Glutamatergic neuron (in vitro differentiated cells): ENCODE data around the gene ARSD. TPM values are rescaled to one million over a fixed set of nuclear protein-coding genes. Genes with fewer than 3 reads are reported as not detected.

Experiments
- DNase-seq: peaks from one replicate; pipeline ENCODE4 v3.0.0; 2022
- H3K27ac Mint-ChIP-seq: one replicate; pipeline ENCODE4 v1.8.0; 2020; ENCODE audit warnings: mild to moderate bottlenecking, mixed read lengths, inconsistent platforms; ENCODE audit not compliant: unreplicated experiment
- H3K27me3 Mint-ChIP-seq: one replicate; pipeline ENCODE4 v1.8.0; 2020; ENCODE audit warnings: mild to moderate bottlenecking, moderate library complexity, mixed read lengths, inconsistent platforms; ENCODE audit not compliant: unreplicated experiment
- H3K36me3 Mint-ChIP-seq: one replicate; pipeline ENCODE4 v1.8.0; 2020; ENCODE audit warnings: mild to moderate bottlenecking, mixed read lengths, inconsistent platforms; ENCODE audit not compliant: unreplicated experiment
- H3K4me1 Mint-ChIP-seq: one replicate; pipeline ENCODE4 v1.8.0; 2020; ENCODE audit warnings: mild to moderate bottlenecking, low read depth, mixed read lengths, inconsistent platforms; ENCODE audit not compliant: unreplicated experiment
- H3K4me3 Mint-ChIP-seq: one replicate; pipeline ENCODE4 v1.8.0; 2020; ENCODE audit warnings: mild to moderate bottlenecking, mixed read lengths, inconsistent platforms; ENCODE audit not compliant: unreplicated experiment
- H3K9me3 Mint-ChIP-seq: one replicate; pipeline ENCODE4 v1.8.0; 2020; ENCODE audit warnings: mild to moderate bottlenecking, moderate library complexity, mixed read lengths, inconsistent platforms; ENCODE audit not compliant: unreplicated experiment
- total RNA-seq: library from RNA; stranded (reverse); fragmentation: NEBNext Ultra II Directional; extraction: Animal tissue kit (Norgen Biotek cat#: 25700); gene quantifications from one replicate; pipeline ENCODE4 v1.2.1, GENCODE V29; 2021; ENCODE audit not compliant: unreplicated experiment
- TF ChIP-seq, protein P1 (sequence below): fragments of 200-600 bp; sonication (generic); IDR thresholded peaks from one replicate; pipeline ENCODE4 v1.5.0; 2021; ENCODE audit not compliant: partially characterized antibody, unreplicated experiment

The ARSD gene
- total RNA-seq, 1 donor from 2014 or later = 13.3 TPM

DNA sequence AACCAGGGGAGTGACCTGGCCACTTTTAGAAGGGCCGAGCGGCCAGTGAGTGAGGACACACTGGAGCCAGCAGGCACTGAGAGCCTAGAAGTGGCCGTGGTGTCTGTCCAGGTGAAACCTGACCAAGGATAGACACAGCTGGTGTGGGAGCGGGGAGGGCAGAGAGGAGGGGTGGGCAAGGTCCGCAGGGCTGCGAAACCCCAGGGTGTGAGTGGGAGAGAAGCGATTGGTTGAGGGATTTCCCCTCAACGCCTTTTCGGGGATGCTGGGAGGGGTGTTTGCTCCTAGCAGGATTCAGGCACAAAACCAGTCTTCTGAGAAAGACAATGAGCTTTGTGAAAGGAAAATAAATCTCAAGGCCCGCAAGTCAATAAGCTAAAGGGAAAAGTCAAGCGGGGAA is 33.2 kb upstream of the ARSD start:
- TF ChIP-seq, protein P1, sequence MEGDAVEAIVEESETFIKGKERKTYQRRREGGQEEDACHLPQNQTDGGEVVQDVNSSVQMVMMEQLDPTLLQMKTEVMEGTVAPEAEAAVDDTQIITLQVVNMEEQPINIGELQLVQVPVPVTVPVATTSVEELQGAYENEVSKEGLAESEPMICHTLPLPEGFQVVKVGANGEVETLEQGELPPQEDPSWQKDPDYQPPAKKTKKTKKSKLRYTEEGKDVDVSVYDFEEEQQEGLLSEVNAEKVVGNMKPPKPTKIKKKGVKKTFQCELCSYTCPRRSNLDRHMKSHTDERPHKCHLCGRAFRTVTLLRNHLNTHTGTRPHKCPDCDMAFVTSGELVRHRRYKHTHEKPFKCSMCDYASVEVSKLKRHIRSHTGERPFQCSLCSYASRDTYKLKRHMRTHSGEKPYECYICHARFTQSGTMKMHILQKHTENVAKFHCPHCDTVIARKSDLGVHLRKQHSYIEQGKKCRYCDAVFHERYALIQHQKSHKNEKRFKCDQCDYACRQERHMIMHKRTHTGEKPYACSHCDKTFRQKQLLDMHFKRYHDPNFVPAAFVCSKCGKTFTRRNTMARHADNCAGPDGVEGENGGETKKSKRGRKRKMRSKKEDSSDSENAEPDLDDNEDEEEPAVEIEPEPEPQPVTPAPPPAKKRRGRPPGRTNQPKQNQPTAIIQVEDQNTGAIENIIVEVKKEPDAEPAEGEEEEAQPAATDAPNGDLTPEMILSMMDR = no peak
- Mint-ChIP-seq H3K27me3 (no peaks in the 10 kb centered on the region), H3K9me3 (no peaks in the 10 kb centered on the region), H3K36me3 (no peaks in the 10 kb centered on the region), H3K27ac (no peak overlapping the region), H3K4me1 (peaks cover 6% of the 10 kb centered on the region), H3K4me3 (no peak overlapping the region)
- no peak for DNase-seq

GRCh38 chrX:2960861-2961515 is 31.8 kb upstream of the ARSD start:
- peaks cover 6% of the 10 kb centered on the region for H3K4me1 Mint-ChIP-seq

DNA sequence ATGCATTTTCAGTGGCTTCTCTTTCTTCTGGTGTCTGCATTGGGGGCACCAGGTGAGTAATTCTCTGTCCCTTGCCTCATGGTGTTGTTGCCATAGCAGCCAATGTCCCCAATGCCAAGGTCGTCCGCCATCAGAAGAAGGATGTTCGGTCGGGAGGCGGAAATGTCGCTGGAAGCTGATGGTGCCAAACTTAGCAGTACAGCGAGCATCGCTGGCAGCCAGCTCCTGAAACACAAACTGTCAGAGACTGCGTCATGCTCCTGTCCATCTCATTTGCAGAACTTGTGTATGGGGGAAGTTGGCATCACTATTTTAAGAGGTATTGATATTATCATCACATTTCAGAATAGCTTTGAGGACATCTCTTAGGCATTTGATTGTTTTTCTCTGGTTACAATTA is 29.1 kb upstream of the ARSD start:
- Mint-ChIP-seq H3K4me3 (no peak overlapping the region), H3K9me3 (no peaks in the 10 kb centered on the region), H3K4me1 (peaks cover 3% of the 10 kb centered on the region), H3K27ac (no peak overlapping the region), H3K36me3 (no peaks in the 10 kb centered on the region), H3K27me3 (no peaks in the 10 kb centered on the region)
- no peak for DNase-seq
- TF ChIP-seq, protein P1 = no peak

More at GRCh38 chrX:2960861-2961515, 31.8 kb upstream of the ARSD start:
- Mint-ChIP-seq H3K9me3 (no peaks in the 10 kb centered on the region), H3K27me3 (no peaks in the 10 kb centered on the region), H3K36me3 (no peaks in the 10 kb centered on the region), H3K27ac (no peak overlapping the region), H3K4me3 (no peak overlapping the region)
- DNase-seq = no peak
- TF ChIP-seq, protein P1 = no peak

DNA sequence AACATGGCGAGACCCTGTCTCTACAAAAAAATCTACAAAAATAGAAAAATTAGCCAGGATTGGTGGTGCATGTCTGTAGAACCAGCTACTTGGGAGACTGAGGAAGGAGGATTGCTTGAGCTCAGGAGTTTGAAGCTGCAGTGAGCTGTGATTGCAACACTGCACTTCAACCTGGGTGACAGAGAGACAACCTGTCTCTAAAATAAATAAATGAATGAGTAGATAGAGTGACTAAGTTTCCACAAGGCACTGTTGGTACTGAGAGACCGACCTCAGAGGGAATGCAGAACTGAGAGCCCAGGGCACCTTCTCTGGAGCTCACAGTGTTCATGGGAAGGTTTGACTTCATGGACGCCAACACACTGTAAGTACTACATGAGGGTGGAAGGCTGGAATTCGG is 26.7 kb upstream of the ARSD start:
- Mint-ChIP-seq H3K4me1 (no peaks in the 10 kb centered on the region), H3K36me3 (no peaks in the 10 kb centered on the region), H3K4me3 (no peak overlapping the region), H3K27me3 (peaks cover under 1% of the 10 kb centered on the region), H3K27ac (no peak overlapping the region), H3K9me3 (no peaks in the 10 kb centered on the region)
- DNase-seq = no peak
- TF ChIP-seq, protein P1 = no peak

DNA sequence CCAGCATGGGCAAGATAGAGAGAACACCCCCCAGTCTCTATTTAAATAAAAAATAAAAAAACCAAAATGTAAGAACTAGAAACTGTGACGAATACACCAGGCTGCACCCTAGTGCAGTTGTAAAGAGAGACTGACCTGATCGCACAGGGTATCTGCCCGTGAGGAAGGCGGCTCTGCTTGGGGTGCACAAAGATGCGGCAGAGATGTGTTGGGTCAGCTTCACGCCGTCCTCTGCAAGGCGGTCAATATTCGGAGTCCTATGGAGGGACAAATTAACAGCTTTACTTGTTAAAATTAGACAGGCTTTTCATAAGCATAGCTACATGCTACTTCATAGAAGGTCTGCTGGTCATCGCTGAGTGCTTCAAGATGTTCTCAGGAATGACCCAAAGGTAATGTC is 26.1 kb upstream of the ARSD start:
- Mint-ChIP-seq H3K4me3 (no peak overlapping the region), H3K4me1 (no peaks in the 10 kb centered on the region), H3K27me3 (peaks cover 2% of the 10 kb centered on the region), H3K27ac (no peak overlapping the region), H3K9me3 (no peaks in the 10 kb centered on the region), H3K36me3 (no peaks in the 10 kb centered on the region)
- DNase-seq = no peak
- TF ChIP-seq, protein P1 = no peak
